Activated T-helper 1 cell treated with anti-CD3 and anti-CD28 coated beads, Interleukin-2, amount 50 U/mL, for 16 hours (primary cell): Measurements from ENCODE around the gene GBX2.

Source experiments
- DNase-seq, 2 donors: peaks; one replicate each; pipeline ENCODE4 v3.0.0-alpha.2; 2020; ENCODE audit warnings: low read depth in 1 of 2, low spot score in 1 of 2

The GBX2 gene

DNA sequence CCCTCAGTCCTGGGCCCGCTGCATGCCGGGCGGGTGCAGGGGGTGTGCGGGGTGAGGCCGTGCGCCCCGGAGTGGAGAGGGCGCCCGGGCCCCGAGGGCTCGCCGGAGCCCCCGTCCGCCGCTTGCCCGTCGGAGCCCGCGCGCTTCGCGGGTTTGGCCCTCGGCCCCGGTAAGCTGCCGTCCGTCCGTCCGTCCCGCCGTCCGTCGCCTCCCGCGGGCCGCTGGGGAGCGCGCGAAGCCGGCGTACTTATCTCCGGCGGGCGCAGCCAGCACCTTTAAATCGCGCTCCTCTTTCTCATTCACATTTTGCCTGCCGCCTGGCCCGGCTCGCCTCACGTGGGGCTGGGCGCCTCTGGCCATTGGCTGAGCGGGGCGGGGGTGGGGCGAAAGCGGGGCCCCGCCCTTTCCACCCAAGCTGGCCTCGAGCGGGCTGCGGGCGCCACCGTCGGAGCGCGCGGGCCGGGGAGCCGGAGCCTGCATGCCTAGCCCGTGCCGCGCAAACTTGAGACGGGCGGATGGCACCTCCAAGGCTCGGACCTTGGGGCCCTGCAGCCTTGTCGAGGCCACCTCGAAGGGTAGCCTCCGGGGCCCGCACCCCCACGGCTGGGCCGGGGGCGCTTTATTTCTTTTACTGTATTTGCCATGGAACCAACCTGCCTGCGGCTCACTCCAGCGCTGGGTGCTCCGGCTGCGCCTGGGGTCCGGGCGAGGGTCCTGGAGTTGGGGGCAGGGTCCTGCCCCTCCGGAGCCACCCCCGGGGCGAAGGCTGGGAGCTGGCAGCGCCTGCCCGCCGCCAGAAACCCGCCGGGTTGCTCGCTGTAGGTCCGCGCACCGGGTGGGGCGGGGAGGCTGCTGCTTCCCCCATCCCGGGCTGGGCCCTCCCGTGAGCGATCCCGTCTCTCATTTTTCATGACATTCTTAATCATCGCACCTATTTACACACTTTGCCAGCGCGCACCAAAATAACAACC lies at the start of gene GBX2:
GBX2 (minus strand) TSS at position 277 of the 971 bp plus-strand sequence. CDS start 415 bp downstream, outside the sequence.
- no peak for DNase-seq

DNA sequence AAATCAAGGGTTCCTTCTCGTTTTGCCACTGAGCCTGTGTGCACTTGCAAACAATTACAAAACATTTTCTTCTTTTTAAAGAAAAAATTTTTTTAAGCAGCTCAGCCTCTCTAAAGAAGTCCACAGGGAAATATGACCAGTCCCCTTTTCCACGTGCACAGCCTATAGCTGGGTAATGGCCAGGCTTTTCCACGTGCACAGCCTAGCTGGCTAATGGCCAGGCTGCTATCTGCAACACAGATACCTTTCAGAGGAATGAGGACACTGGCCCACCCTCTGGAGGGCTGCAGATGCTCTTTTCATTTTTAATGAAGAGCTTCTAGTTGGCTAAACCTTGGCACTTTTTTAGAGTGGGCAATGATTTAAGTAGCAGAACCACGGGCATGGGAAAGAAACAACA lies 49.7 kb upstream of the GBX2 start:
- DNase-seq: no peak

DNA sequence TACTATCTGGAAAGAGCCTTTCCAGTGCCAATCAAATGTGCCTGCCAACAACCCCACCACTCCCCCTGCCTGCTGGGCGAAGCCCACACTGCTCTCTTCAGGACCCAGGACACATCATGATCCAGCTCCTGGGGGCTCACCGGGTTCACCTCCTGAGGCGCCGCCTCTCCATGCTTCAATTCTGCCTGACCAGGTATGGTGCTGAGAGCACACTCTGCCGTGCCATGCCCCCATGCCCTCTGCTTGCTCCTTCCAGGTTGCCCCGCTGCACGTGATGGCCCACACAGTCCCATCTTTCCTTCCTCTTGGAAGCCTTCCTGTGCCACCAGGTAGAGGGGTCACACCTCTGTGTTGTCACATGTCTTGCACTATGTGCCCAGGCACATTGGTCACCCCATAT lies 48.5 kb upstream of the GBX2 start:
- no peak for DNase-seq

DNA sequence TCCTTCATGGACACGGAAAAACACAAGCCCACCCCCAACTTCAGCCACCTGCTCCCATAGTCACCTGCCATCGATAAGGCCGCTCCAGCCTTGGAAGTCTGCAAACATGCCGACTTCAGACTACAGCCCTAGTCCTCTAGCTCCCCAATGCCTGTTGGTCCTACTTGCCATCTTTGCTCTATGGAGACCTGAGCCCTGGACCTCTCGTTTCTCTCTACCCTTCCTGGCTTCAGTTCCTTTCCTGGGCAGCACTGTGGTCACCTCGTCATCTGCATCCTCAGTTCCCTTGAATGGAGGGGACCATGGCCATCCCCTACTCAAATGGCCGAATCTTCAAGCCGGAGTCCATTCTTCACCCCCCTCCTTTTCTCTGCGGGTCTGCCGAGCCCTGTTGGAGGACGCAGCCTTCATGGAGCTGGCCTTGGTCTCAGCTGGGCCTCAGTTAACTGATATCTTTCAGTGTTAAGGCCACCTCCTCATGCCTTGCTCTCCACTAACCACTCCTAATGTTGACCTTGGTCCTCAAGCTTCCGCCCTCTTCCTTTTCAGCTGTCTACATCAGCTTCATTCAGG lies 47.7 kb upstream of the GBX2 start:
- DNase-seq: no peak

DNA sequence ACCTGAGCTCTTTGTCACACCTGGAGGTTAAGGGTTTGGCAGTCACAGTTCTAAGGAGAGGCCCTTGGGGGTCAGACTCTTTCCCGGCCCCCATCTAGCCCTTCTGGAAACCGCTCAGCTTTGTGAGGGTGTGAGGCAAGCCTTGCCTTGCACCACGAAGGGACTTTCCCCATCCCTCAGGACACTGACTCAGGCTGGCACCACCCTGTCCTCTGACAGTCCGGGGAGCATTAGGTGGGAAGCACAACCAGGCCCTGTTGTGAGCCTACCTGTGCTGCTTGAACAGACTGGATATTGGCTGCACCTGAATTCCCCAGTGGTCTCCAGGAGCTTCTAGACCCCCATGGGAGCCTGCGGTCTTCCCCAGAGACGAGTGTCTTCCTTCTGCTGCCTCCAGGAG lies 47.0 kb upstream of the GBX2 start:
- DNase-seq: no peak

DNA sequence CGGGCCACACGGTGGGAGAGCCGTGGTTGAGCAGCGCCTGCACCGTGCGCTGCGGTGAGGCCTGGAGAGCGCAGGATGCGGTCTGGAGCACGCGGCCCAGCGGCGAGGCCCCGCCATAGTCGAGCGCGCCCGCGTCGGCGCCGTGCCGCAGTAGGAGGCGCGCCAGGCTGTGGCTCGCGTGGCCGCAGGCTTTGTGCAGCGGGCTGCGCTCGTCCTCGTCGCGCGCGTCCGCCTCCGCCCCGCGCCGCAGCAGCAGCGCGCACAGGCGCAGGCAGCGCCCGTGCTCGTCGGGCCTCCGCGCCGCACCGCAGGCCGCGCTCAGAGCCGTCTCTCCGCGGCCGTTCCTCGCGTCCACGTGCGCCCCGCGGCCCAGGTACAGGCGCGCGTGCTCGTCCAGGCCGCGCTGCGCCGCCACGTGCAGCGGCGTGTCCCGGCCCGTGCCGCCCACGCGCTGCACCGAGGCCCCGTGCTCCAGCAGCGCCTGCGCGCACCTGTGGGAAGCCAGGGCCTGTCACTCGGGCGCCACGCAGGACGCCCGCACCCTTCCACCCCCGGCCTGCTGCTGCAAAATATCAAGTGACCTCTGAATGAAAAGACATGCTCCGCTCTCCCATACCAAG lies 46.3 kb upstream of the GBX2 start:
- DNase-seq: no peak

DNA sequence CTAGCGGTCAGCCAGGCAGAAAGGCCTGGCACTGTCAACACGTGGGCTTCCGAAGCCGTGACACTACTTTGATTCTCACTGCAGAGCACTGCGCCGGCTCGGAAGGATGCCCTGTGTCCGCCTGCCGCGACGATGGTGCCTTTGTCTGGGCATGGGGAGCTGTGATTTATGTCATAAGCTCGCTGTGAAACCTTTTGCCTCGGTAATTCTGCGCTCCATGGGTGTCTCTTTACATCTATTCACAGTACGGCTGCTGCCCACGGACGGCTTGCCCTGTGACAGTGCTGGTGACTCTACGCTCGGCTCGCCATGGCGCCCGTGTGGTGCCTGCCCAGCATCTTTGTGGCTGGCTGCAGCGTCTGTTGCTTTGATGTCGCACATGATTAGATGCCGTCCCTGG lies 43.1 kb upstream of the GBX2 start:
- DNase-seq: no peak

DNA sequence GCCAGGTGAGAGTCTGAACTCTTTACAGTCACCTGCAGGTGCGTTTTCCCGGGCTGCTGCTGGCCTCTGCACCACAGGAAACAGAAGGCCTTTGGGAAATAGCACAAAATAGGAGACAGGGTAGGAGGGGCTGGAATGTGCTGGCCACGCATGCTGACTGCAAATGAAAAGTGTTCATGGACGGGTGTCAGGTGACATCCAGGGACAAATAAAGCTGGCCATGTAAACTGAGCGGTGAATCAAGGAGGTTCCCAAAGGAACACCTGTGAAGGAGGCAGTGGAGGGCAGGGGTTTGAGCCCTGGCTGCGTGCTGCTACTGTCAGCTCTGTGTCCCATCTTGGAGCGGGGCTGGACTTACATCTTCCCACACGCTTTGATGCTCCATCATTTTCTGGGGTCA lies 42.4 kb upstream of the GBX2 start:
- DNase-seq: no peak

DNA sequence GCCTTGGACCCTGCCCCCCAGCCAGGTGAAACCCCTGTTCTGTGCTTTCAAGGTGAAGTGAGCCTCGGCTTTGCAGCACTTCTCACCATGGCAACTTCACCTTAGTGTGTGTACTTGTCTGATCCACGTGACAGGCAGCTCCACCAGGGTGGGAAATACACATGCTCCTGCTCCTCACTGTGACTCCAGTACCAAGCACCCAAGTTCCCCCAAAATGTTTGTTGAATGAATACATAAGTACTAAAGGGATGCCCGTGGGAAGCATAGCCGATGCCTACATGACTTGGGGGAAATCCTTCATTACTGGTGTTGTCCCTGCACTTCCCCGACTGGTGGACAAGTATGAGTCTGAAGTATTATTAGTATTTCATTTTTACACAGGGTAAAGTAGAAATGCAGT lies 41.8 kb upstream of the GBX2 start:
- DNase-seq: no peak

DNA sequence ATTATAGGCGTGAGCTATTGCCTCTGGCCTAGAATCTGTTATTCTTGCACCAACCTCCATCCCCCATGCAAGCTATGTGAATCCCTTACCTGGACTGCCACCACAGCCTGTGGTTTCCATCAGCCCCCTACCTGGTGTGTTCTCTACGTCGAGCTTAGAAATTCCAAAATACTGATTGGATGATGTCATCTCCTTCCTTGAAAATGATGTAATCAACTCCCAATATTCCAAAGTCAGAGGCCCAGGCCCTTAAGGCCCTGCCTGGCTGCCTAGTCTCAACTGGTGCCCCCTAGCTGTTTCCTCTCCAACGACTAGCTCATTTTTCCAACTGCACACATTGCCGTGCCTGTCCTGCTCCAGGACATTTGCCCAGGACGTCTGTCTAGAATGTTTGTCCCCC lies 41.3 kb upstream of the GBX2 start:
- DNase-seq: no peak

DNA sequence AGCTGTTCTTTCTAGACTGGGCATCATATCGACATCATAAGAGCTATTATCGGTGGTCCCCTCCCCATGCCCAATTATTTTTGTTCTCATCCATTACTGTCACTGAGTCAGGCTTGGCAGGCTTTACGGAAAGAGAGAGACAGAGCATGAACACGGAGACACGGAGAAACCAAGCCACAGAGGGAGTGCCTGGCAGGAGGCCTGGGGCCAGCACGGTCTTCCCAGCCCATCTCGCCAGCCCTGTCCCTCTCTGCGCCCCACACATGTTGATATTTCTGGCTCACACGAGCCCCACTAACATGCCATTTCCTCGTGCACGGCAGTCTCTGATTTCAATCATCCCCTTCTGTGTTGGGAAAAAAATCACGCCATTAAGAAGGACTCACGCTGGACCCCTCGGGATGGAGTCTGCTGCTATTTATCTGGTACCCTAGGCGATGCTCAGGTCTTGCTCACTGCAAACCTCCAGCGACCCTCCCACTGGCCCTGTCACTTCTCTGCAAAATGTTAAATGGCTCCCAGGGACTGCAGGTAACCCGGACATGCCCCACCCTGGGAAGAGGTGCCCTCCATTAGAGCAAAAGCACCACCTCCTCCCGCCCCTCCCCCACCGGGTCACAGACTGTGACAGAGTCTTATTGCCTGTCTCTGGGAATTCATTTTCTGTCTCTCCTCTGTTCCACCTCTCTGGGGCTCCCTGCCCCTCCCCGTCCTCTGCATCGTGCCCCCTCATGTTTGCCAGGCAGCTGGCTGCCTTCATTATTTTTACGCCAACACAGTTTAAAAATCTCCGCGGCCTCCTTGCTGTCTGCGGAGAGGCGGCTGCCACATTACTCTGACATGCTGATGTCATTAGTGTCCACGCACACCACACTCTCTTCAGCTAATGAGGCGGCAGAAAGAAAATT lies 40.1 kb upstream of the GBX2 start:
- DNase-seq: no peak

DNA sequence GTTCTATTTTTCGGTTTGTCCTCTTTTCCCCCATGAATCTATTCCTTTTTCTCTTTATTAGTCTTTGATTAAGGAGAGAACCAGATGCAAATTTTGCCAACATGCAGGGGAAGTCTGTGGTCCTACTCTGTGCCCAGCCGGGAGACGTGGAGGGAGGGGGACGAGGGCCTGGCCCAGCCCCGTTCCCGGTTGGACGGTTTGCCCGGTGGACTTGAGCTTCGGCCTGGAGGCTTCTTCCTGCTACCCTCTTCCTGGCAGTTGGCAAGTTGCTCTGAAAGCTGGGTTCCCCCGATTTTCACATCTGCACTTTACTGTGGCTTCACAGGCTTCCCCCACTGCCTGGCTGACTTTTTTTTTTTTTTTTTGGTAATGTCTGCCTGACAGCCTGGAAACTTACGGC lies 39.3 kb upstream of the GBX2 start:
- no peak for DNase-seq

DNA sequence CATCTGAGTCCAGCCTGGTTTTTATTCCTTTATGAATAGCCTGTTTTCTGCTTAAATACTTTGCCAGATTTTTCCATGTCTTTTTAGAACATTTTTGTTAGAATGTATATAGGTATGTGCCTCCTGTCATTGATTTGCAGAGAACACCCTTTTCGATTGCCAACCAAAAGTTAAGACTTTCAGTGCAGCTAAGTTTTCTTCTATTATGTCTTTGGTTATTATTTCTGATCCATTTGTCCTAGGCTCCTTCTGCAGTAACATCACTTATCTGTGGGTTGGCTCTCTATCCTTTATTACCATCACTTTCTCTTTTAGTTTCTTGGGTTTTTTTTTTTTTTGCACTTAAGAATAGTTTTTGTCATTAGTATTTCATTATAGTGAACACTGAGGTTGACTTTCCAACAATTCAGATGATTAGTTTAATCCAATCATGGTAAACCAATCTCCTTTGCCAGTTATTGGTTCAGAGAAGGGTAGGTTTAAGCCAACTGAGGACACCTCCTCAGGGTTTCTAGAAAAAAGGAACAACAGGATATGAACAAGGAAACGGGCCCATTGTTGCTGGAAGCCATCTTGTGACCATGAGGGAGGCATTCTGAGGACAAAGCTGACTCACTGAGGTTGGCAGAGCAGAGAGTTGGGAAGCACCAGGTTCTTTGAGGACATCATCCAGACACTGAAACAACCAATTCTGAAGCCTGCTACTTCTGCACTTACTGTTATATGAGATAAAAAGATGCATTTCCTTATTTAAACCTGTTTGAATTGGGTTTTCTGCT lies 37.9 kb upstream of the GBX2 start:
- DNase-seq: no peak

DNA sequence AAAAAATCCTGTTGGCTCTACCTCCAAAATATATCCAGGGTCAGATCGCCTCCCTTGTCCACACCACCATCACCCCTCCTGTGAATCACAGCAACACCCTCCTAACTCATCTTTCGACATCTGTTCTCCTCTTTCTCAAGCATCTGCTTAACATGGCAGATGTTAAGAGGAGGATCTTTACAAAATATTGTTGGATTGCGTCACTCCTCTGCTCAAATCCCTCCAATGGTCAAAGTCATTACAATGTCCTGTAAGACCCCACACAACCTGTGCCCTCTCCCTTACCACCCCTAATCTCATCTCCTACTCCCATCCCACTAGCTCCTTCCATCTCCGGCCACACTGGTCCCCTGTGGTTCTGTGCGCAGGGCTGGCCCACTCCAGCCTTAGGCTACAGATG lies 36.8 kb upstream of the GBX2 start:
- DNase-seq: no peak

DNA sequence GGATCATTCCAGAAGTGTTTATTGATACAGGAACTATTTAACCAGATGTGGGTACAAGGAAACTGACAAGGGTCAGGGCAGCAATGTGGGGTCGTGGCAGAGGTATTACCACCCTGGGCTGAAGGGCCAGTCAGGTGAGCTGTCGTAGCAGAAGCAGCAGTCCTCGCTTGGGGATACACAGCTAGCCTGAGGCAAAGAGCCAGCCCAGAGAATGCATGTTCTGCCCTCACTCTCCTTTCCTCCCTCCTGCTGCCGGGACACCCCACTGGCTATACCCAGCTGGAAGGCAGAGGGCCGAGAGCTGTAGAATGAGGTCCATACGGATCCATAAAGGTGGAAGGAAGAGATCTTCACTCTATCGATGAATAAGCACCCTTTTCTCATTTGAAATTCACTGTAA lies 32.2 kb upstream of the GBX2 start:
- no peak for DNase-seq

DNA sequence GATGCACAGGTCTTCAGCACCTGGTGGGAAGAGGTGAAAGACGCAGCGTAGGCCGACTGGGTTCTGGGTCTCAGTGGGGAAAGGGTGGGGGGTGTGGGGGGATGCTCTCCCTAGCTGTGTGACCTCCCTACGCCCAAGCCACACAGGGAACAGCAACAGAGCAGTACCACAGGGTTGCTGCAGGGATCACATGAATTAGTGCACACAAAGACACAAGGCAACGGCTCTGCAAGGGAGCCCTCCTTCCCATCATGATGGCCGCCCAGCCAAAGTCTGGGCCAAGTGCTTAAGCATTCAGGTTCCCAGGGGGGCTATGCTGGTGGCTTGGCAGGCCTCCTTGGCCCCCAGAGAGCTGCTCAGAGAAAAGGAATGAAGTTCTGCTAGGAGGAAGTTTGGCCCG lies 28.2 kb upstream of the GBX2 start:
- DNase-seq: no peak

DNA sequence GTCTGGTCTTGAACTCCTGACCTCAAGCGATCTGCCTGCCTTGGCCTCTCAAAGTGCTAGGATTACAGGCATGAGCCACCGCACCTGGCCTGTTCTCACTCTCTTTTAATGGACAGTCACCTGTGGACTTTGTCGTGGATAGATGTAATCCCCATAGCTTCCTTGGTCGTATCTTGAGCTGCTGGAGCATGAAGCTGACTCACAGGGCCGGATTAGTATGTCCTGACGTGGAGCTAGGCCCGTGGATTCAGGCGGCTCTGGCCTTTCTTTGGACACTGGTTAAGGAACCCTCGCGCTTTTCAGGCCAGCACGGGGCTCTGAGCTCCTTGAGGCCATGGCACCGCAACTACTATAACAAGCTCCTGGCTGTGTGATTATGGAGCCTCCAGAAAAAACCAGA lies 27.5 kb upstream of the GBX2 start:
- no peak for DNase-seq

DNA sequence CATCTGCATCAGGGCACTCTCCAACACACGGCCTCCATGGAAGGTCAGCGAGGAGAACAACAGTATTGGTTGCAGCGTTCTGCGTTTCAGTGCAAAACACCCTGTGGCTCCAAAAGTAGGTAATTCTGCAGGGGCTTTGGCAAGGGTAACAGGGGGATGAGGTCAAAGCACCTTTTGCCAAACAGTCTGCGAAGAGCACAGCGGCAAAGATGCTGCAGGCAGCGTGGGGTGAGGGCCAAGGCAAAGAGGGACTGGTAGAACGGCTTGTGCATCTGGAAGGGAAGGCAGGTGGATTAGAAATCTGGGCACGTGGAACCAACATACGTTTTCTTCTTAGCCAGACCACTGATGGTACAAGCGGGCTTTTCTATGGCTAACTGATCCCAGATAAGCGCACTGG lies 26.6 kb upstream of the GBX2 start:
- no peak for DNase-seq

DNA sequence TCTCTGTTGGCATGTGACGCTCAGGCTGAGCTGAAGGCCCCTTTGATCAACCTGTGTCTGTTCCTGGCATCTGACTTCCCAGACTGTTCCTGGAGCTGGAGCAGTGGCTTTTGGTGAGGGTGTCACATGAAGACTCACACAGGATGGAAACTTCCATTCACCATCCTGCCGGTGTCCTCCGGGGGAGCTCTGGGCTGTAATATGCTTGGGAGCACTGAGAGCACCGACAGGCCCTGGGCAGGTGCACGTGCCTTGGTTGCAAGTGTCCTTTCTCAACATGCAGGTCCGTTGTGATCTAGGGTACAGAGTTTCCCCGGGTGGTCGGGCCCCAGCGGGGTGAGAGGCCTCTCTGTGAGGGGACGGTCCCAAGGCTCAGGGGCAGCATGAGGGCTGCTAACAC lies 24.8 kb upstream of the GBX2 start:
- DNase-seq: no peak

DNA sequence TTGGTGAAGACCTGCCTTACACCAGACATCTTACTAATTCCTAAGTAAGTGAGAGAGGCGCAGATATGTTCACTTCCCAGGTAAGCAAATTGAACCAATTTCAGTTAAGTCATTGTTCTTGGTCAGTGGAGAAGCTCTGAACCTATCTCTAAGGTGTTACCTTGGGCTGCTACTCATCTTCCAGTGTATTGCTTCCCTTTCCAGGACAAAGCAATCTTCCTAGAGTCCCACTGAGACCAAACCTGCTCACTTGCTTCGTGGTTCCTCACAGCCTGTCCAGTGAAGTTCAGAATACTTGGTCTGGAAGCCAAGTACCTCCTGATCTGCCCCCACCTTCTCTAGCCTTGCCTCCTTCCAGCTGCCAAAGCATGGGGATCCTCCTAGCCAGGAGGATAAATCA lies 22.5 kb upstream of the GBX2 start:
- DNase-seq: no peak

DNA sequence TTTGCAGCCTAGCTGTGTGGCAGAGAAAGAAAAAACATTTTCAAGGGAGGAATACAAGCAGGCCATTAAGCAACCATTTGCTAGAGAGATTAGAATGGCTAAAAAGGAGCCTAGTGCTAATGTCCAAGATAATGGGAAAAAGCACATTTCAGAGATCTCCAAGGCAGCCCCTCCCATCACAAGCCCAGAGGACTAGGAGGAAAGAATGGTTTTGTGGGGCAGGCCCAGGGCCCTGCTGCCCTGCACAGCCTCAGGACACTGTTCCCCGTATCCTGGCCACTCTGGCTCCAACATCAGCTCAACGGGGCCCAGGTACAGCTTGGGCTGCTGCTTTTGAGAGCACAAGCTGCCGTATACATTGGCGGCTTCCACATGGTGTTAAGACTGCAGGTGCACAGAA lies 16.5 kb upstream of the GBX2 start:
- DNase-seq: no peak
